Muscle layer of colon (tissue), 2 donors: Measurements from ENCODE around the gene VAMP1.

Experiments
- H3K27ac ChIP-seq: one replicate; pipeline ENCODE4 v1.7.0; 2013; ENCODE audit warnings: low read depth, mild to moderate bottlenecking, low read length, moderate library complexity
- H3K27me3 ChIP-seq, 2 donors: one replicate each; pipeline ENCODE4 v1.7.0; 2013; ENCODE audit warnings: low read length in 2 of 2, mild to moderate bottlenecking in 2 of 2; ENCODE audit not compliant: insufficient read depth in 2 of 2, control insufficient read depth in 1 of 2
- H3K36me3 ChIP-seq: one replicate; pipeline ENCODE4 v1.7.0; 2013; ENCODE audit warnings: mild to moderate bottlenecking, low read length; ENCODE audit not compliant: insufficient read depth
- H3K4me1 ChIP-seq: one replicate; pipeline ENCODE4 v1.7.0; 2013; ENCODE audit warnings: mild to moderate bottlenecking, low read length; ENCODE audit not compliant: insufficient read depth
- H3K4me3 ChIP-seq, 2 donors: one replicate each; pipeline ENCODE4 v1.7.0; 2013; ENCODE audit warnings: low read length in 2 of 2, low read depth in 1 of 2, mild to moderate bottlenecking in 1 of 2, moderate library complexity in 1 of 2
- H3K9ac ChIP-seq: one replicate; pipeline ENCODE4 v1.7.0; 2013; ENCODE audit warnings: low read length
- H3K9me3 ChIP-seq: one replicate; pipeline ENCODE4 v1.7.0; 2013; ENCODE audit warnings: mild to moderate bottlenecking, low read length
- donor health status: abdominal sarcoma.
- donor health status: Adenocarcinoma of cecum.

VAMP1 gene

GRCh38 chr12:6460751-6461371 is 9.6 kb downstream of the VAMP1 start:
- no peak overlapping the region for H3K4me3 ChIP-seq
- H3K27ac ChIP-seq: no peak overlapping the region
- peaks cover 16% of the 10 kb centered on the region for H3K4me1 ChIP-seq
- H3K27me3 ChIP-seq: no peaks in the 10 kb centered on the region
- peaks cover 80% of the 10 kb centered on the region for H3K36me3 ChIP-seq
- no peaks in the 10 kb centered on the region for H3K9me3 ChIP-seq
- H3K9ac ChIP-seq: no peak overlapping the region

DNA sequence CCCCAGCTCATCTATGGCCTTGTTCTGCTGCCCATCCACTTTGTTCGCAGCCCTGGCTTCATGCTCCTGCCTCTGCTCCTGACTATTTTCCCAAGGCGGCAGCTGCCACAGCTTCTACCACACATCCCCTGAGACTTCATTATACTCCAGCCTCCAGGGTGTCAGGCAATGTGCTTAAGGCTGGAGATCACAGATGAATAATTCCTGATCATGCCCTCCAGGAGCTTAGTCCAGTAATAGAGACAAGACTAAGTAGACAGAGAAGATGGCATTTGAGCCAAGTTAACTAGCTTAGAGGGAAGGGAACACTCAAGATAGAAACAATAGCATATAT is 11.5 kb downstream of the VAMP1 start:
- Histone ChIP-seq H3K4me1 (peaks cover 10% of the 10 kb centered on the region), H3K27ac (no peak overlapping the region), H3K36me3 (peaks cover 76% of the 10 kb centered on the region), H3K9ac (no peak overlapping the region), H3K27me3 (no peaks in the 10 kb centered on the region), H3K9me3 (no peaks in the 10 kb centered on the region), H3K4me3 (no peak overlapping the region)

DNA sequence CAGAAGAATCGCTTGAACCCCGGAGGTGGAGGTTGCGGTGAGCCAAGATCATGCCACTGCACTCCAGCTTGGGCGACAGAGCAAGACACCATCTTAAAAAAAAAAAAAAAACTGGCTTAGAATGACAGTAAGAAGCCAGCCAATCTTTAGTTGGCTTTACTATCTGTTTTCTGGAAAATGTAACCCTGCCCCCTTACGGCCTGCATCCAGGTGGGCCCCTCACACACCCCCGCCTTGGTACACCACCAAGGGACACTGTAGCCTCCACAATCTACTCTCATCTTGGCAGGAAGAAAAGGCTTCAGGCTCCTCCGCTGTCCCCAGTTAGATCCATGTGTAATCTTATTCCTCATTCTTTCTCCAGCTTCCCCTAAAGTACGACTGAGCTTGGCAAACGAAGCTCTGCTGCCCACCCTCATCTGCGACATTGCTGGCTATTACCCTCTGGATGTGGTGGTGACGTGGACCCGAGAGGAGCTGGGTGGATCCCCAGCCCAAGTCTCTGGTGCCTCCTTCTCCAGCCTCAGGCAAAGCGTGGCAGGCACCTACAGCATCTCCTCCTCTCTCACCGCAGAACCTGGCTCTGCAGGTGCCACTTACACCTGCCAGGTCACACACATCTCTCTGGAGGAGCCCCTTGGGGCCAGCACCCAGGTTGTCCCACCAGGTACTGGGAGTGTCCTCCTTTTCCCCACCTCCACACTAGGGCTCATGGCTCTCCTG is 12.0 kb downstream of the VAMP1 start:
- Histone ChIP-seq H3K4me3 (no peak overlapping the region), H3K9ac (no peak overlapping the region), H3K4me1 (peaks cover 12% of the 10 kb centered on the region), H3K36me3 (peaks cover 76% of the 10 kb centered on the region), H3K27me3 (no peaks in the 10 kb centered on the region), H3K9me3 (no peaks in the 10 kb centered on the region), H3K27ac (no peak overlapping the region)

DNA sequence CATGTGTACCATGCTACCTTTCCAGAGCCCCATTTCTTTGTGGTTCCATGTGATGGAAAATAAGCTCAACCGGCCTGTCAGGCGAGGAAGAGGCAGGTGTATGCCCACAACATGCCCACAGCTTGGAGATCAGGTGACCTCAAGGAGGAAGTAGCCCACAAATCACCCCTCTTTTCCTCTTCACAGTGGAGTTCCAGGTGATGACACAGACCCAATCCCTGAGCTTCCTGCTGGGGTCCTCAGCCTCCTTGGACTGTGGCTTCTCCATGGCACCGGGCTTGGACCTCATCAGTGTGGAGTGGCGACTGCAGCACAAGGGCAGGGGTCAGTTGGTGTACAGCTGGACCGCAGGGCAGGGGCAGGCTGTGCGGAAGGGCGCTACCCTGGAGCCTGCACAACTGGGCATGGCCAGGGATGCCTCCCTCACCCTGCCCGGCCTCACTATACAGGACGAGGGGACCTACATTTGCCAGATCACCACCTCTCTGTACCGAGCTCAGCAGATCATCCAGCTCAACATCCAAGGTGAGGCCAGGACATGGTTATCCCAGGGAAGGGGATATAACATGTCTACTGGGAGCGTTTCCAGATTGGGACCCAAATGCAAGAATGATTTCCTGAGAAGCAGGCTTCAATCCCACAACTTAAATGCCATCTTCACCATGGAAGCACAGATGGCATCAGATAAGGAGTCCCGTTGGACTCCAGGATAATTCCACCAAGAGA is 13.1 kb downstream of the VAMP1 start:
- Histone ChIP-seq H3K36me3 (peaks cover 69% of the 10 kb centered on the region), H3K9me3 (no peaks in the 10 kb centered on the region), H3K27me3 (no peaks in the 10 kb centered on the region), H3K27ac (no peak overlapping the region), H3K4me1 (peaks cover 15% of the 10 kb centered on the region), H3K9ac (no peak overlapping the region), H3K4me3 (no peak overlapping the region)

GRCh38 chr12:6452944-6453630 is 17.4 kb downstream of the VAMP1 start:
- H3K27me3 ChIP-seq: no peaks in the 10 kb centered on the region
- peak overlapping the region; percentile 90 for H3K9ac ChIP-seq
- no peaks in the 10 kb centered on the region for H3K9me3 ChIP-seq
- peaks cover 35% of the 10 kb centered on the region for H3K36me3 ChIP-seq
- H3K4me1 ChIP-seq: peaks cover 26% of the 10 kb centered on the region
- H3K4me3 ChIP-seq: peak overlapping the region; percentile 55 to 97
- H3K27ac ChIP-seq: peak overlapping the region; percentile 100

DNA sequence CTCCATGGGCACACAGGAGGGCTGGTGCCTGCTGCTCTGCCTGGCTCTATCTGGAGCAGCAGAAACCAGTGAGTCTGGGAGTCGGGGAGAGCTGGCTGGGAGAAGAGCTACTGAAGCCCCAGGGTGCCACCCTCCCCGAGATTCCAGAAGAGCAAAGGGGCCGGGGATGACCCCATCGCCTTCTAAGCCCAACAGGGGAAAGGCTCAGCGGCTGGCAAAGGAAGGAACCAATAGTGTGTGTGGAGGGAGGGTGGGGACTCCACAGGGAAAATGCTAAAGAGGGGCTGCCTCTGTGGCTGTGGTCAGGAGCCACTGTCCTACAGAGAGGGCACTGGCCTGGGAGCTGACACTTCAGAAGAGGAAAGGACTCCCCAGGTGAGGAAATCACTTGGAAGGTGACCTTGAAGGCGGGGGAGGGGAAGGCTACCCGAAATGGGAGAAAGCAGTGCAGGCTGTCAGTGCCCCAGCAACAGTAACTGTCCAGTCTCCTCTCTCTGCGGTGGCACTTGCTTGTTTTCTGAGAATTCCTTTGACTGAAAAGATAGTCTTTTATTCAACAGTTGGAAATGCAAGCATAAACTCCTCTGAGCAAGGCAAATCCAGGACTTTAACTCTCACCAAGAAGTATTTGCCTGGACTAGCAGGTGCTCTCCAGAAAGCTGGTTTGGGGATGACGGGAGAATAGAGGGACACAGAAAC is 18.1 kb downstream of the VAMP1 start:
- H3K9me3 ChIP-seq: no peaks in the 10 kb centered on the region
- no peaks in the 10 kb centered on the region for H3K27me3 ChIP-seq
- peaks cover 37% of the 10 kb centered on the region for H3K36me3 ChIP-seq
- H3K4me1 ChIP-seq: peaks cover 26% of the 10 kb centered on the region
- peak overlapping the region; percentile 100 for H3K27ac ChIP-seq
- H3K4me3 ChIP-seq: peak overlapping the region; percentile 55 to 97
- peak overlapping the region; percentile 90 for H3K9ac ChIP-seq

GRCh38 chr12:6451348-6452244 is 18.9 kb downstream of the VAMP1 start, which contains the start of gene TAPBPL:
TAPBPL (plus strand) TSS chr12:6452042; CDS start chr12:6452249, 207 bp downstream.
- Histone ChIP-seq H3K27me3 (no peaks in the 10 kb centered on the region), H3K9ac (peak within 1 kb of the TSS; percentile 90), H3K9me3 (no peaks in the 10 kb centered on the region), H3K4me1 (peaks cover 26% of the 10 kb centered on the region), H3K4me3 (peak within 1 kb of the TSS; percentile 55 to 97), H3K36me3 (peaks cover 34% of the 10 kb centered on the region), H3K27ac (peak within 1 kb of the TSS; percentile 100)

GRCh38 chr12:6450869-6451347 is 19.6 kb downstream of the VAMP1 start:
- no peaks in the 10 kb centered on the region for H3K9me3 ChIP-seq
- H3K27ac ChIP-seq: peak overlapping the region; percentile 100
- H3K4me3 ChIP-seq: peak overlapping the region; percentile 55 to 97
- peaks cover 40% of the 10 kb centered on the region for H3K36me3 ChIP-seq
- H3K27me3 ChIP-seq: no peaks in the 10 kb centered on the region
- peak overlapping the region; percentile 90 for H3K9ac ChIP-seq
- H3K4me1 ChIP-seq: peaks cover 26% of the 10 kb centered on the region

DNA sequence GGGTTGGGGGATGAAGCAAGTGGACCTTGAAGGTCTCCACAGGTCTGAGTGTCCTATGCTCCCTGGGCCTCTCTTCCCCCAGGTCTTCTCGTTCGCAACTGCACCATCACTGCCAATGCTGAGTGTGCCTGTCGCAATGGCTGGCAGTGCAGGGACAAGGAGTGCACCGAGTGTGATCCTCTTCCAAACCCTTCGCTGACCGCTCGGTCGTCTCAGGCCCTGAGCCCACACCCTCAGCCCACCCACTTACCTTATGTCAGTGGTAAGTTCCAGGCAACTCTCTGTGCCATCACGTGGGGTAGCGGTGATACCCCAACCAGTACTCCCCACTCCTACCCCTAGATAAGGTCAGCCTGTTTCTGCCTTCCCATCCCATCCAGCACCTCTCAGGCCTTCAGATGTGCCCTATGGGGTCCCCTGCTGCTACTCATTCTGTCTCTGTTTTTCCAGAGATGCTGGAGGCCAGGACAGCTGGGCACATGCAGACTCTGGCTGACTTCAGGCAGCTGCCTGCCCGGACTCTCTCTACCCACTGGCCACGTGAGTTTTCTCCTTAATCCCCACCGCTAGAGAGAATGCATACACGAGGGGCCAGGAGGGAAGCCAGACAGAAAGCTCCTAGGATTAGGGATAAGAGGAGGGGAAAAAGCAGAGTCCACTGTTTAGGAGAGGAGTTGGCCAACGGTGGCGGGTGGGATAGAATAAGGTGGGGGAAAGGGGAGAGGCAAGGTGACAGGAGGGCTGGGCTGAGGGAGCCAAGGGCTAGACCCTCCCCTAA is 20.2 kb downstream of the VAMP1 start:
- peak overlapping the region; percentile 55 to 97 for H3K4me3 ChIP-seq

More for the DNA sequence above, 20.2 kb downstream of the VAMP1 start:
- peaks cover 26% of the 10 kb centered on the region for H3K4me1 ChIP-seq
- peak overlapping the region; percentile 90 for H3K9ac ChIP-seq
- no peaks in the 10 kb centered on the region for H3K9me3 ChIP-seq
- no peaks in the 10 kb centered on the region for H3K27me3 ChIP-seq
- H3K27ac ChIP-seq: peak overlapping the region; percentile 100
- H3K36me3 ChIP-seq: peaks cover 46% of the 10 kb centered on the region
